ENCODE measurements around the gene POU6F2.

Gene POU6F2

DNA sequence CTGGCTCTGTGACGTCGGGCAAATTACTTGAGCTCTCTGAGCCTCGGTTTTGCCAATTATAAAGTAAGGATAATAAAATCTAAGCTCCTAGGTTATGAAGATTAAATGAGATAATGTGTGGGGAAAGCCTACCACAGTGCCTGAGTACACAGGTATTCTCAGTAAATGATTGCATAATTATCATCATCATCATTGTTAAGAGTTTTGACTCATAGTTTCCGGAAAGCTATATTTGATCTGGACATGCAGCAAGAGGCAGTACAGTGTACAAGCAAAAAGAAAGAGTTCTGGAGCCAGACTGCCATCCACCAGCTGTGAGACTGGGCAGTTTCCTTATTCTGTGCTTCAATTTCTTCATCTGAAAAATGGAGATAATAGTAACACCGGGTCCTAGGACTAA lies 432.9 kb downstream of the POU6F2 start:
- no peak for DNase-seq

DNA sequence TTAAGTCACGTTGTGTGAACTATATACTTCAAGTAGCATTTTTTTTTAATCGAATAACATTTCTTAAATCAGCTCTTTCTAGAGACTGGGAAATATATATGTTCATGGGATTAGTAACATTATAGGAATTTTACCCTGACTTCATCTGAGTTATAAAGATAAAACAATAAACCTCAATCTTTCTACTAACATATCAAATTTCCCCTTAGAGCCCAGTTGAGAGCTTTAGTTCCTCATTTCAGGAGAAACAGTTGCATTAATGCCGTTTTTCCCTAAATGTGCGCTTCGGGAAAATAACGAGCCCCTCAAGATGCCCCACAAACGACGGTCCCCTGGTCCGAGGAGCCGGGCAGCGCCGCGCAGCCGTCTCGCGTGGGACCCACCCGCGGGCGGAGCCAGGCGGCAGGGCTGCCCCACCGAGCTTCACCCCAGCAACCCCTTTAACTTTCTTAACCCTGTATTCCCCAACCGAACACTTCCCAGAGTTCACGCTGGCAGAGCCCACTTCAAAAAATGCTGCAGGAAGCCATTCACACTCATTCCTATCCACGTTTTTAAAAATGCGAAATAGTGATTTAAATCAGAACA lies 436.0 kb downstream of the POU6F2 start:
- DNase-seq = no peak

DNA sequence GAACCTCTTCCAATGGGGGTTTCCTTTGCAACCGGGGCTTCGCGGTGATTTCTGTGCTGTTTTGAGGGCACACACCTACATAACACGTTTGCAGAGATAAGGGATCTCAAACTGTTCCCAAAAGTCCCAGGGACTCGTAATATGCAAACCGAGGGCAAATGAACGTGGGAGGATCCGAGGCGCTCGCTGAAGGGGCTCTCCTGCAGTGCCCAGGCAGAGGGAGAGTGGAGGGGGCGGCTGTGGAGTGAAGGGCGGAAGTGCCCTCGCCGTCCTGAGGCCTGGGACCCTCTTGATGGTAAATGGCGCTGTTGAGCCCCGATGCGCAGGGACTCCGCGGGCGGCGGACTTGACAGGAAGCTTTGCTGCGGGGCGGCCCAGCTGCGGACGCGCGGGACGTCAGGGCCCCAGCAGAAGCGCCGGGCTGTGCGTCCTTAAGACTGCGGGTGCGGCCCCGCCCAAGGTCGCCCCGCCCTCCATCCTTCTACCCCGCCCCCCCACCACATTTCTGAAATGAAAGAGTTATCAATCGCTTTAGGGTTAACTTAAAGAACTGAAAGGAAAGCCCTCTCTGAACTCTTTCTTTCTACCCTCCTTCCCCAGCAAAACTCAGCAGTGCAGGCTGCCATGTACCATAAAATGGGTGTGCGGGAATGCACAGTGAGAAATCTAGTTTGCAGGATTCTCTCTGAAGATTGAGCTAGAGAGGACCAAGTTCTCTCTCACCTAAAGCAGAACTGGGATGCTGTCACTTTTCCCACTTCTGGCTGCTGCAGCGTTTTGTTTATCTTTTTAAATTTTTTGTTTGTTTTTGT lies 436.7 kb downstream of the POU6F2 start:
- DNase-seq = no peak

DNA sequence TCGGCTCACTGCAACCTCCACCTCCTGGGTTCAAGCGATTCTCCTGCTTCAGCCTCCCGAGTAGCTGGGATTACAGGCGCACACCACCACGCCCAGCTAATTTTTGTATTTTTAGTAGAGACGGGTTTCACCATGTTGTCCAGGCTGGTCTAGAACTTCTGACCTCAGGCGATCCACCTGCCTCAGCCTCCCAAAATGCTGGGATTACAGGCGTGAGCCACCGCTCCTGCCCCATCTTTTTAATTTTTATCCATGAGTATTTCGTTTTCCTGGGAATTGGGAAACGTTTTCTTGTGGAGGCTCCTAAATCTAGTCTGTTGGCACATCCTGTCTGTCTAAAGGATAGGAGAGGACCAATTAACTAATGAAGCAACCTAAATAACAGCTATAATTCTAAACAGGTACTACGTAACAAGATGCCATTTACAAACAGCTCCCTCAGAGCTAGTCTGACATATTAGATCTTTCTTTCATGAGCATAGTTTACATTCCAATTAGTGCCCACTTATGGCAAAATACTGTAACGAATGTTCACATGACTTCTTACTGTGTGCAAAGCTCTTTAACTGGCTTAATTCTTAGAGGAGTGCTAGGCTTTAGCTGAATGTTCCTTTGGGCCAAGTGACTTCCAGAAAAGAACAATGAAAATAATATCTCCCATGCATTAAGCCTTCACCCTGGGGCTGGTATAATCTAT lies 437.5 kb downstream of the POU6F2 start:
- no peak for DNase-seq

DNA sequence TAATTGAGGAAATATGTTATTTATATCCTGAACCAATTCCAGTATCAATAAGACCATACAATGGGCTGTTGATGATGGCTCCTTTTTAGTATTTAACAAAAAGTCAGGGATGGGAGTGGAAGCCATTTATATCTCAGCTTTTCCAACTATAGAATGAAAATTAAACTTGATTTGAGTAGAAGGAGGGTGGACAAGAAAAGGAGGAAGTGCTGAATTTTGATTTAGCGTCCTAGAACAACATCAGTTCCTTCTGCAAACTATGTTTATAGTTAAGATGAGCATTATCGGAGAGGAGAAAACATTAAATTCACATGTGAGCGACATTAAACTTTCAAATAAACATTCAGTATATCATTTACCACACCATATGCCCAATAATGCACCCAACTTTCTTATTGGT lies 439.2 kb downstream of the POU6F2 start:
- no peak for DNase-seq

DNA sequence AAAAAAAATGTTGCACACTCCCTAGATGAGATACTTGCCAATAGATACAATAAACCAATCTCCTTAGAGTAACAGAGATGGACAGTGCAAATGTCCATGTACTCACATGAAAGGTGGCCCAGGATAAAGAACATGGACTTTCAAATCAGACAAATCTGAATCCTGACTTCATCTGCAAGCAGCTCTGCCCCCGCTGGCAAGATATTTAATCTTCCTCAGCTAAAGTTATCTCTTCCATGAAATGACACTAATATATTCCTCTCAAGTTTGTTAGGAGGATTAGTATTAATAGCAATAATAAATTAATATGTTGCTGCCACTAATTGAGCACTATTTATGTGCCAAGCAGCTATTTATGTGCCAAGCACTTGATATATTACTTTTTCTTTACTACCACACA lies 439.9 kb downstream of the POU6F2 start:
- DNase-seq = no peak

DNA sequence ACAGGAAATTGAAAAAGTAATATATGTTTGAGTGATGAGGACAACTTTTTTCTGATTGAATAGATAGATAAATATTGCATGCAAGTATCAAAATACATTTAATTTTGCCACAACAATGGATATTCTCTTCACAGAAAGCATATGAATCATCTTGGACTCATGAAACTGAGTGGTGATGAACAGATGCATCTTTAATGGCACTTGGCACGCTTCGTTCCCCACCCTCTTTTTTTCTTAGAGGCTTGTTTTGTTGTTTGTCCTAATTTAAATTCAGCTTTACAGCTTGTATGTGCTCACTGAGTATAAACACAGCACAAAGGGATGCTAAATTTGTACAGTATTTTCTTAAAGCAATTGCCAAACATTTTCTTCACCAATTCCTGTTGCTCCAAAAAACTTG lies 443.5 kb downstream of the POU6F2 start:
- peak in 1 of 2 experiments; percentile 18 for DNase-seq

DNA sequence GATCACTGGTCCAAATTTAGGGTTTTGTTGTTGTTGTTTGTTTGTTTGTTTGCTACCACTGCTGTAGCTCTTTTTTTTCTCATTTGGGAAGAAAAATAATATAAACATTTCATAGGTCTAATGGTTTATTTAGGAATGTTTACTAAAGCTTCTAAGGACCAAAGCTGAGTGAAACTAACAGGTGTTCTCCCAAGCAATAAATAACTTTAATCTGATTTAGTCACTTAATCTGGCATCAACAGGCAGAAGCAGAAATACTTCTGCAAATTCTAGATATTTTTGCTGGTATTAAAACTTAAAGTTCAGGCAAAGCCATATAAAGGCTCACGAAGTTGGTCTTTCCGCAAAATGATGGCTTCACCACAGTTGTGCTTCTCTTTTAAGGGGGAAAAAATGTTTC lies 444.0 kb downstream of the POU6F2 start:
- DNase-seq = no peak

DNA sequence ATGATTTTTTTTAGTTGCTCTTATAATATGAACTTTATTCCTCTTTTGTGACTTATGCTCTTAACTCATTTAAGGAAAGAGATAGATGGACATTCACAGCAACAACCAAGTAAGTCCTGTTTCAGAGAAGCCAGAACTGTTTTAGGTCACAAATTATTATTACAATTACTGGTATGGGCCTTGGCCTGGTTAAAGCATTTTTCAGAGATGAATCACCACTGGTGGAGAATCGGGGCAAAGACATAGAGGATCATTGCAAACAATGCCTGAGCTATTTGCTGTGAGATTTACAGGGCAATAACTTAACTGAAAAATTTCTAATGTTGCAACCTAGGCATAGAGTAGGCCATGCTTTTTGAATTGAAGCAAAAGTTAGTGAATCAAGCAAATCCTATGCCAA lies 450.5 kb downstream of the POU6F2 start:
- no peak for DNase-seq

DNA sequence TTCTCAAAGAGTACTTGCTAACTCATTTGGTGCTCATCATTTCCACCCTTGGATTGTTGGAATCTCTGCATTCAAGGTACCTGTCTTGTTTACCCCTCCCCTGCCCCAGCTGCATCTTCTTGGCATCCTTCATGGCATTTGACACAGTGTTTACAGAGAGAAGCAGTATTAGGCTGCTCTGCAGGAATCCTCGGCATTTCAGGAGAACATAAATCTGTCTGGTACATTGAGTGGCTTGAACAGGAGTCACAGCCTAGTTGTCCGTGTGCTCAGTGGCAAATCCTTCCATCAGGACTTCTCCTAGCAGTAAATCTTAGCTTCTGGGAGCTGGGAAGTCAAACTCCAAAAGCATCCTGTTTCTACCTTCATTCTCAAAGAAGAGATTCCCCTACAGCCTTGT lies 451.7 kb downstream of the POU6F2 start:
- no peak for DNase-seq

DNA sequence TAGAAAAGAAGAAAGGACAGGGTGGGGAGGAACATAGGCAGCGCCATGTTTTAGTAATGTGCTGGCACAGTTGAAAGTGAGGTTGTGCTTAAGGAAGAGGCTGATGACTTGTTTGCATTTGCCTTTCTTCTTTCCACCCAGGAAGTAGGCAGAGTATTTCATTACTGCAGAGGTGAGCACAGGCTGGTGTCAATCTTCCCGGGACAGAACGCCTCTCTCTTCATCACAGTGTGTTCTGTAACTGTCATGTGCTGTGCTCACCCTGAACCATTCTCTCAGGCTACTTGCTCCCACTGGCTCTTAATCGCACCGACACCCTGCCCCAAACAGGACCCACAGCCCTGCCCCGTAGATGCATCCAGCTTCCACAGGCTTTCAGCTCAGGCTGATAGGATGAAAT lies 452.7 kb downstream of the POU6F2 start:
- no peak for DNase-seq

DNA sequence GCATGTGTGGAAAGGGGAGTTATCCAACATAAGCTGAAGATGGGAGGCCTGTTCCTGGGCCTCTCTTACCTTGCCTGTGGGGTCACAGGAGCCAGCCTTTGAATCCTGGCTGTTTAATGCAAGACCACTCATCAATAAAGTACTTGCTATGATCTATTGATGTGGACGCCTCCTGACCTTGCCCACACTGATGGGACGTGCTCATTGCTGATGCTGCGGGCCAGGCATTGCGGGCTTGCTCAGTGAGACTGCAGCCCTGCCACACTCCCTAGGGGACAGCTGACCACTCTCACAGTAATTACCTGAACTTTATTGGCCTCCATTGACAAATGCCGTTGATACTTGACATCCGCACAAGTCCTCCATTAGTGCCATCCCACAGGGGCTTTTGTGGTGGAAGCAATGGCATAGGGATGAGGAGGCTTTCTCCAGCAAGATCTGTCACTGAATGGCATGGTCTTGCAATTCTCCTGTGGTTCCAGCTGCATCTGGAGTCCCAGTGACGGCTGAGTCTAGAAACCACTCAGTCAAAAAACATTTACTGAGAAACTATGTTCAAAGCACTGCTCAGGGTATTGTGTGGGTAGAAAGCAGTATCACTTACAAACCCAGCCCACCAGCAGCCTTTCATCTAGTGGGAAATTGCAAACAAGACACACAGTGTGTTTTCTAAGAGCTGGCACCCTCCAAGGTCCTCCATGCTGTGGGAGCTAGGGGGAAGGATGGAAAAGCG lies 453.4 kb downstream of the POU6F2 start:
- DNase-seq = no peak

DNA sequence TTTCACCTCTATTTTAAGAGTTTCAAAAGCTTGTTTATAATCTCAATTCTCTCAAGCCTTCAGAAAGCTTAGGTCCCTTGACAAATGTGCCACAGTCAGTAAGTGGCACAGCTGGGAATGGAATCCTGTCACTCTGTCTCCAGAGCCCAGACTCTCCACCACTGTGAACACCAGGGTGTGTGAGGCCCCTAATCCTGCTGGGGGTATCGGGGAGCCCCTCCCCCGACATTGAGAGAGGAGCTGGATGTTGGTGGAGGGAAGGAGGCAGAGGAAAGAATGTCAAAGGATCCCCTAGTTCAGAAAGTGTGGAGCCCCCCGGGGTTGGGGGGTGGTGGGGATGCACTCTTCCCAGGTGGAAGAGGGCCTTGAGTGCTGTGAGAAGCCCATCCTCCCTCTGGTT lies 454.7 kb downstream of the POU6F2 start:
- no peak for DNase-seq

DNA sequence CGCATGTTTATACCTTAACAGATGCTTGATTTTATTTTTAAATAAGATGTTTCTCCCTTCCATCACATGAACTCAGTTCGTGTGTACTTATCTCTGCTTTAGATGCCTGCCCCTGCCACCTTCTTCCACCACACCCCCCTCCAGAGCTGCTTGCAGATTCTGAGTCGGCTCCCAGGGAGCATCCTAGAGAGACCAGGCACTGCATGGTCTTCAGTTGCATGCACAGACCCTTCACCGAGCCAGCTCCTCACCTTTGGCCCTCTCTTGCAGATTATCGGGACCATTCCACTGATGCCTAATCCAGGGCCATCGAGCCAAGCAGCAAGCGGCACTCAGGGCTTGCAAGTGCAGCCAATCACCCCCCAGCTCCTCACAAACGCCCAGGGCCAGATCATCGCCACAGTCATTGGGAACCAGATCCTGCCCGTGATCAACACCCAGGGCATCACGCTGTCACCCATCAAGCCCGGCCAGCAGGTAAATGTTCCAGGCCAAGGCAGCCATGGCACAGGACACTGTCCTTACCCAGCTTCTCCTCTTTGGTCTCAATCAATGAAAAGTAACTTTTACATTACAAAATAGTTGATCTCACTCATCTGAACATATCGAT lies 455.2 kb downstream of the POU6F2 start:
- no peak for DNase-seq

DNA sequence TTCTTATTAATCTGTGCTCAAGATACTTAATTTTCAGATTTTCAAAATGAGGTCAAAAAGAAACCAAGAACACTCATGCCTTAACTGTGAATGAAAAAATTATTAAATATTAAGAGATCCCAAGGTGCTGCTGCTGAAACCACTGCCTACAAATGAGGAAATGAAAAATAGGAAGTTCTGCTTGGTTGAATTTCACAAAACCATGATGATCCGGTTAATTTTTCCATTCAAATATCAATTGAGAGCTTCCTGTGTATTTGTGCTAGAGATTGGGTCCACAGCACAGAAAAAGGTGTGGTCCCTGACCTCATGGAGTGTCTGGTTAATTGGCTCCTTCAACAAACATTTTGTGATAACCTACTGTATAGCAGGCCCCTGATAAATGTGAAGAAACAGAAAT lies 455.8 kb downstream of the POU6F2 start:
- DNase-seq = no peak

DNA sequence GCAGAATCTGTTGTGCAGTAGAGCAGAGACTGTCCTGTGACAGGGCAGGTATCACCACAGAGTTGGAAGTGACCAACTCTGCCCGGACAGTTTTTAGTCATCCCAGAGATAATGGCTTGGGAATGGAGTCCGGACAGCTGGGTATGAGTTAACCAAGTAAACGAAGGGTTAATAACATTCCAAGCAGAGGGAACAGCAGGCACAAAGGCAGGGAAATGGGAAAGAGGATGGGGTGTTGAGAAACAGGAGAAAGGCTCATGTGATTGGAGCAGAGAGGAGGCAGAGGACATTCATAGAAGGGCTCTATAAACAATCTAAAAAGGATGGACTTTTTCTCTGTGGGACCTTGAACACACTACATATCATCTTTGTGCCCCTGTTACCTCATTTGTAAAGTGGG lies 456.3 kb downstream of the POU6F2 start:
- DNase-seq = no peak

DNA sequence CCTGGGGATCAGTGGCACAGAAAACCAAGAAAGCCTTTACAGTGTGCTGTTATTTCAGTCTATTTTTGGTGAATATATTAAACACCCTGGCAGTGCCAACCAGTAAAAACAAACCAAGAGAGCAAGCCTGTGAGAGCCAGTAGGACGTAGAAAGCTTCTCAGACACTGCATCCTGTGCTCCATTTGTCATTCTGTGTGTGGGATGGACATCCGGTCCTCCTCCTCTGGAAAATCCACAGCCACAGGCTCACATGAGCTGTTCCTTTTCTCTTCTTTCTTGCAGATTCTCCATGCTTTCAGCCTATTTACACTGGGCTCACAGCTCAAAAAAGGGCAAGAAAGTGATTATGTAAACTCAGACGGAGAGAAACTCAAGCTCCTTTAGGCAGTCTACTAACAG lies 468.8 kb downstream of the POU6F2 start:
- no peak for DNase-seq

DNA sequence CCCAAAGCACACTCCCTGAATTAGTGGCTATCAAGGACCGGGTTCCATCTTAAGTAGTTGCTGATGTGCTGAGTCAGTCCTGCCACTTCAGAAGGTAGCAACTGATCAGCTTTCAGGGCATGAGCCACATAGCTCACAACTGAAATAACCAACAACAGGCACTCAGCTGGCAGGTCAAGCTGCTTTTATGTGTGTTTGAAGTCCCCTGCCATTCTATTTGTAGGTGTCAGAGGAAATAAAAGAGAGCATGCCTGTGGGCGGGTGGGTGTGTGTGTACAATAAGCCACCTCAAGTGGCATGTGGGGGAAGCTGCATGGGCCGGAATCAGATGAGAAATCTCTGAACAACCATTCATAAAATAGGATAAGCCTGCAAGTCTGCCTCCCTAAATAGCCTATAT lies 474.2 kb downstream of the POU6F2 start:
- DNase-seq = no peak

DNA sequence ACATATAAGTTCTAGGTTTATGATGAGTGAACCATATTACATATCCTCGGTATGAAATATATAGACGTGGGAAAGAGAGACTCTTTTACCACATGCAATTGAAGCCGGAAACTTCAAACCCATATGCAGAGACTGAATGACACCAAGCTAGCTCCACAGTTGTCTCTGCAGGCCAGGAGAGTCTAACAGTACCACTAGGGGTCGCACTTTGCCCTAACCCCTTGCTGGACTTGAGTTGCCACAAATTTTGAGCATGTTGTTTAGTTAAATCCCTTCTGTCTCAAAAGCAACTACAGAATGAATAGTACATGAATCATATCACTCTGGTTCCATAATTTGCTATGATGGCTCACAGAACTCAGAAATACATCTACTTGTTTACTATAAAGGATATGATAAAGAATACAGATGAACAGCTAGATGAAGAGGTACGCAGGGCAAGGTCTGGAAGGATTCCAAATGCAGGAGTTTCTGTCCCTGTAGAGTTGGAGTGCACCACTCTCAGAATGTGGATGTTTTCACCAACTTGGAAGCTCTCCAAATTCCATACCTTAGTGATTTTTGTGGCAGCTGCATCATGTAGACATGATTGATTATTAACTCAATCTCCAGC lies 476.1 kb downstream of the POU6F2 start:
- DNase-seq = peak; percentile 25 to 62

DNA sequence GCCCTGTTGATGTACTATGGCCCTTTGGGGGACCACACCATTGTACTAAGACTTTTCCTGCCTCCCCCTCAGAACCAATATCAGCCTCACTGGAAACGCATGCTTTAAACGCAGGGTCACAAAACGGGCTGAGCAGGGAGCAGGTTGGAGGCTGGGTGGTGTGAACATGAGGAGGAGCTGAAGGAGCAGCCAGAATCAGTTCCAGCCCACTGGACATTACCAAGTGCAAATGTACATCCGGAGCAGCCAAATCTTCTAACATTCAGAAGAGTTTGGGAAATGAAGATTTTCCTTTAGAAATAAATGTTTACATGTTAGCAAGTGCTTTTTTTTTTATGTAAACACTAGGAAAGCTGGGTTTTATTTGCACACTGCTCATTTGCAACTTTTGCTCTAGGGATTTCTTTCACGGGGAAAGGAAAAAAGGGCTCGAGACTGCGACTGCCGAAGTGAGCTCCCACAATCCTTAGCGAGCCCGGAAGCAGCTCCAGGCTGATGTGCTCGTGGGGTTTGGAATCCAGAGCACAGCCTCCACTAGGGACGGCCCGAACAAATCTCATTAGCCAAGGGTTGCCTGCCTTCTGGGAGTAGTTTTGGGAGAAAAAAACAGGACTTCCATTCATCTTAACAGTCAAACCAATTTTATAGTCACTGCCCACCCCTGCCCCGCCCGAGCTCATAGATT lies 480.5 kb downstream of the POU6F2 start:
- peak in 1 of 2 experiments; percentile 35 for DNase-seq

DNA sequence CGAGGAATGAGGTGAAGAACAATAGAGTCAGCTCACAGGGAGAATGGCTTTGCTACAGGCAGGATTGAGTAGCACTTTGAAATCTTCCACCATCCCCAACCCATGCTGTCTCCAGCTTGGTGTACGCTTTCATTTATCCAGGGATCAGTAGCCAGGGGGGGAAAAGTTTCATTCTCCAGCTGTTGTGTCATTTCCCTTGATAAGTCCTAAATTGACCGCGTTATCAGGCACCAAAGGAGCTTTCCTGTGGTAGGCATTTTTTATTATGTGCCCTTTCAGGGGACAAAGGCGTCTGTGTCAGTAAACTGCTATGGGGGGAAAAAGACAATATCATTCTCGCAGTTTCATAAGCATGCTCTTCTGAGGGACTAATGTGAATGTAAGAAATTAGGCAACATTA lies 481.9 kb downstream of the POU6F2 start:
- no peak for DNase-seq

DNA sequence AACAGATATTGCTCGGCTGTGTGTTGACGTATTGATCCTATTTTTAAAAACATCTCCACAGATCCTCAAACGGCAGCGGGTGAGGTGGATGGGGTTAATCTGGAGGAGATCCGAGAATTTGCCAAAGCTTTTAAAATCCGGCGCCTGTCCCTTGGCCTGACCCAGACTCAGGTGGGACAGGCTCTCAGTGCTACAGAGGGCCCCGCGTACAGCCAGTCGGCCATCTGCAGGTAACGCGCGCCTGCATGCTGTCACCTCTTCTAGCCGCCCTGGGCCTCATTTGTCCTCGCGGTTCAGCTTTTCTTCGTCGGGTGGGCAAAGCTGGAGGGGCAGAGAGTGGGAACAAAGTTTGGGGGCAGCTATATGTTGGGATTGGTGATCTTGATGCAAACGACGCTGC lies 482.8 kb downstream of the POU6F2 start:
- no peak for DNase-seq
